HEK293T (cell line): ENCODE measurements around the gene NSMCE1.

ENCODE experiments used
- ARNT ChIP-seq: fragments of 450-650 bp; IDR thresholded peaks from 2 replicates; pipeline ENCODE4 v1.6.1; 2017; ENCODE audit warnings: mild to moderate bottlenecking
- FOXA1 ChIP-seq: fragments of 450-650 bp; IDR thresholded peaks from 2 replicates; pipeline ENCODE4 v1.6.1; 2016; ENCODE audit warnings: mild to moderate bottlenecking
- FOXM1 ChIP-seq: fragments of 450-650 bp; IDR thresholded peaks from 2 replicates; pipeline ENCODE4 v1.6.1; 2017; ENCODE audit warnings: mild to moderate bottlenecking, borderline replicate concordance
- LEF1 ChIP-seq: fragments of 450-650 bp; IDR thresholded peaks from 2 replicates; pipeline ENCODE4 v1.6.1; 2017; ENCODE audit warnings: mild to moderate bottlenecking, borderline replicate concordance
- NFRKB ChIP-seq: fragments of 450-650 bp; IDR thresholded peaks from 2 replicates; pipeline ENCODE4 v1.6.1; 2016; ENCODE audit warnings: mild to moderate bottlenecking, moderate library complexity
- SP1 ChIP-seq: fragments of 450-650 bp; IDR thresholded peaks from 2 replicates; pipeline ENCODE4 v1.6.1; 2017
- SUZ12 ChIP-seq: fragments of 450-650 bp; IDR thresholded peaks from 2 replicates; pipeline ENCODE4 v1.6.1; 2016; ENCODE audit warnings: mild to moderate bottlenecking
- TARDBP ChIP-seq: fragments of 450-650 bp; IDR thresholded peaks from 2 replicates; pipeline ENCODE4 v1.6.1; 2016

GRCh38 chr16:27298132-27298531 is 29.6 kb upstream of the NSMCE1 start:
- no peak for TF ChIP-seq SUZ12
- no peak for TF ChIP-seq SP1
- TF ChIP-seq FOXM1: no peak
- no peak for TF ChIP-seq NFRKB
- TF ChIP-seq ARNT: no peak
- TF ChIP-seq FOXA1: no peak
- no peak for TF ChIP-seq TARDBP
- no peak for TF ChIP-seq LEF1
